CD4-positive, alpha-beta T cell (primary cell): ENCODE data around the gene IGLL1. TPM values are rescaled to one million over a fixed set of nuclear protein-coding genes. Genes with fewer than 3 reads are reported as not detected.

ENCODE experiments used
- ATAC-seq: fragments of 200-7000 bp; cut with Tn5 transposase; one replicate; pipeline ENCODE4 v1.10.0; 2022; ENCODE audit warnings: mild to moderate bottlenecking; ENCODE audit not compliant: poor library complexity
- CTCF ChIA-PET: fragments of 350-600 bp; sonication (Branson Sonifier 250); formaldehyde crosslinking; loops from one replicate; lab custom pipeline; 2021; ENCODE audit warnings: antibody characterized with exemption, inconsistent platforms; lab: Charles Lee
- POLR2A ChIA-PET: fragments of 350-600 bp; sonication (Branson Sonifier 250); formaldehyde crosslinking; loops from one replicate; lab custom pipeline; 2021; ENCODE audit warnings: antibody characterized with exemption, inconsistent platforms; lab: Charles Lee
- DNase-seq, 14 experiments: peaks; one replicate each; pipeline ENCODE4 v3.0.0-alpha.2; 2013 to 2020; ENCODE audit warnings: mixed read lengths in 2 of 14
- H3K27ac ChIP-seq, 2 donors: one replicate each; pipeline versions ENCODE4 v1.5.1 to v1.7.0; 2013; ENCODE audit warnings: low read length in 2 of 2, low read depth in 1 of 2, mild to moderate bottlenecking in 1 of 2
- H3K27me3 ChIP-seq, 2 experiments: 1 replicate in 1 of 2; 2 replicates in 1 of 2; pipeline versions ENCODE4 v1.6.1 to v1.7.0; 2013; ENCODE audit warnings: low read length in 2 of 2, control low read depth in 1 of 2, mild to moderate bottlenecking in 1 of 2, moderate library complexity in 1 of 2; ENCODE audit not compliant: insufficient read depth in 2 of 2, control insufficient read depth in 1 of 2
- H3K36me3 ChIP-seq: one replicate; pipeline ENCODE4 v1.6.1; 2013; ENCODE audit warnings: low read length, control low read depth; ENCODE audit not compliant: insufficient read depth
- H3K4me1 ChIP-seq: one replicate; pipeline ENCODE4 v1.6.1; 2013; ENCODE audit warnings: low read length, control low read depth; ENCODE audit not compliant: insufficient read depth
- H3K4me3 ChIP-seq: one replicate; pipeline ENCODE4 v1.5.1; 2013; ENCODE audit warnings: mild to moderate bottlenecking, low read length, moderate library complexity
- H3K9me3 ChIP-seq, 2 experiments: 1 replicate in 1 of 2; 2 replicates in 1 of 2; pipeline versions ENCODE4 v1.6.1 to v1.7.0; 2013; ENCODE audit warnings: low read length in 2 of 2, mild to moderate bottlenecking in 2 of 2, control low read depth in 1 of 2, moderate library complexity in 1 of 2; ENCODE audit not compliant: control insufficient read depth in 1 of 2, insufficient read depth in 1 of 2
- H3K27ac Mint-ChIP-seq: one replicate; pipeline ENCODE4 v1.8.0; 2020; ENCODE audit warnings: mixed read lengths
- H3K27me3 Mint-ChIP-seq: one replicate; pipeline ENCODE4 v1.8.0; 2021; ENCODE audit warnings: mixed read lengths
- H3K36me3 Mint-ChIP-seq: one replicate; pipeline ENCODE4 v1.8.0; 2021; ENCODE audit warnings: low read depth, mixed read lengths
- H3K4me1 Mint-ChIP-seq: one replicate; pipeline ENCODE4 v1.8.0; 2021; ENCODE audit warnings: low read depth, mixed read lengths
- H3K4me3 Mint-ChIP-seq: one replicate; pipeline ENCODE4 v1.8.0; 2020; ENCODE audit warnings: mild to moderate bottlenecking, mixed read lengths
- H3K9me3 Mint-ChIP-seq: one replicate; pipeline ENCODE4 v1.8.0; 2020; ENCODE audit warnings: mixed read lengths
- CTCF ChIP-seq: fragments of 200-600 bp; IDR thresholded peaks from one replicate; pipeline ENCODE4 v1.8.0; 2022; ENCODE audit warnings: antibody characterized with exemption, mild to moderate bottlenecking
- intact Hi-C, 2 experiments: fragments of 100-400 bp; cut with DNase I in 1 of 2; cut with micrococcal nuclease in 1 of 2; formaldehyde crosslinking; loops; one replicate each; pipeline versions ENCODE4 v1.15.1 to v1.9.0; 2023 to 2025; cut with DNase I, micrococcal nuclease
- total RNA-seq, 174 experiments: library from RNA in 2 of 174; stranded (reverse) in 2 of 174; gene quantifications; one replicate each; pipeline ENCODE4 v1.2.3 and lab custom pipeline; 2021 to 2026

IGLL1 gene
- total RNA-seq, 2 experiments from 2014 or later, result not detected

- no peaks in the 10 kb centered on the region for H3K4me1 Mint-ChIP-seq
- peaks cover 8% of the 10 kb centered on the region for H3K36me3 Mint-ChIP-seq
- H3K9me3 Mint-ChIP-seq, result no peaks in the 10 kb centered on the region
- no peaks in the 10 kb centered on the region for H3K4me1 ChIP-seq
- POLR2A ChIA-PET, result no interaction called here
- DNase-seq (no peak), ATAC-seq (no peak)
- no peak overlapping the region for H3K27ac Mint-ChIP-seq
- intact Hi-C loops, result no loop called here
- no peaks in the 10 kb centered on the region for H3K36me3 ChIP-seq
- H3K27me3 Mint-ChIP-seq, result no peaks in the 10 kb centered on the region
- no peak overlapping the region for H3K4me3 ChIP-seq
- H3K4me3 Mint-ChIP-seq, result no peak overlapping the region
- H3K27me3 ChIP-seq, result no peaks in the 10 kb centered on the region
- H3K9me3 ChIP-seq, result no peaks in the 10 kb centered on the region
- TF ChIP-seq CTCF, result no peak
- H3K27ac ChIP-seq, result no peak overlapping the region
- CTCF ChIA-PET, result no interaction called here
Observed at GRCh38 chr22:23621082-23621780, 41.1 kb upstream of the IGLL1 start.

- DNase-seq (no peak), ATAC-seq (no peak)
- no peaks in the 10 kb centered on the region for H3K4me1 Mint-ChIP-seq
- Histone ChIP-seq H3K4me1 (no peaks in the 10 kb centered on the region), H3K27me3 (no peaks in the 10 kb centered on the region), H3K36me3 (no peaks in the 10 kb centered on the region), H3K27ac (no peak overlapping the region), H3K9me3 (no peaks in the 10 kb centered on the region), H3K4me3 (no peak overlapping the region)
- intact Hi-C loops, result no loop called here
- H3K27me3 Mint-ChIP-seq, result no peaks in the 10 kb centered on the region
- H3K4me3 Mint-ChIP-seq, result no peak overlapping the region
- TF ChIP-seq CTCF, result no peak
- no peak overlapping the region for H3K27ac Mint-ChIP-seq
- ChIA-PET CTCF (no interaction called here), POLR2A (no interaction called here)
- H3K36me3 Mint-ChIP-seq, result peaks cover 22% of the 10 kb centered on the region
- H3K9me3 Mint-ChIP-seq, result no peaks in the 10 kb centered on the region
Observed at GRCh38 chr22:23613193-23613972, 33.3 kb upstream of the IGLL1 start.

GRCh38 chr22:23609983-23610781 is 30.1 kb upstream of the IGLL1 start:
- DNase-seq (no peak), ATAC-seq (no peak)
- Mint-ChIP-seq H3K4me1 (no peaks in the 10 kb centered on the region), H3K36me3 (peaks cover 13% of the 10 kb centered on the region), H3K4me3 (no peak overlapping the region), H3K27ac (no peak overlapping the region), H3K9me3 (no peaks in the 10 kb centered on the region), H3K27me3 (no peaks in the 10 kb centered on the region)
- no peaks in the 10 kb centered on the region for H3K36me3 ChIP-seq
- no peaks in the 10 kb centered on the region for H3K4me1 ChIP-seq
- no peak overlapping the region for H3K4me3 ChIP-seq
- H3K27ac ChIP-seq, result no peak overlapping the region
- CTCF ChIA-PET, result no interaction called here
- POLR2A ChIA-PET, result no interaction called here
- TF ChIP-seq CTCF, result no peak
- H3K9me3 ChIP-seq, result no peaks in the 10 kb centered on the region
- no peaks in the 10 kb centered on the region for H3K27me3 ChIP-seq
- intact Hi-C loops, result no loop called here
